C4-2B (cell line): ENCODE data around the gene ELL2.

ENCODE experiments used
- CTCF ChIP-seq: fragments of 450-650 bp; conservative IDR thresholded peaks from 2 replicates; pipeline ENCODE4 v1.5.1; 2017; ENCODE audit warnings: mild to moderate bottlenecking
- ZFX ChIP-seq: fragments of 450-650 bp; IDR thresholded peaks from 2 replicates; pipeline ENCODE4 v1.6.1; 2017

DNA sequence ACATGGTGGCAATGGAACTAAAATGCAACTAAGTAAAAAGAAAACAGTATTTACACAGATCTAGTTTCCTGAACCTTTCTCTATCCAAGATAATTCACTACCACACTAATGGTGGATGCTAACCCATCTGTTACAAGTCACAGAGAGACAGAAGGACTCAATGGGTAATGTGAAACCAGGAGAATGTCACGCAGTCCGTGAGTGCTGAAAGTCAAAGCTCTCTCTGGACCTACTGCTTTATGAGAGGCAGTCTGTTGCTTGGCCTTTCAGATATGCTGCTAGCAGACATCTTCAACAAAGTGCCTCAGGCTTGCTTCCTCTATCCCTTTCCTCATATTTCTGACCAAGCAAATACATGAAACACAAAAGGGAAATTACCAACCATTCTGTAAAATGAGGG is 70.2 kb downstream of the ELL2 start:
- TF ChIP-seq CTCF (no peak), ZFX (no peak)
